HepG2 (cell line): Measurements from ENCODE around the gene OBI1.

Source experiments
- HNRNPL ChIP-seq: fragments of 200-400 bp; formaldehyde crosslinking; IDR thresholded peaks from 2 replicates; pipeline ENCODE4 v1.6.1; 2017; ENCODE audit warnings: mild to moderate bottlenecking, low read depth, low read length
- TARDBP ChIP-seq: sonication (generic); formaldehyde crosslinking; IDR thresholded peaks from 2 replicates; pipeline ENCODE4 v1.8.0; 2022; ENCODE audit warnings: mild to moderate bottlenecking, missing genetic modification reagents
- TBP ChIP-seq: sonication (generic); formaldehyde crosslinking; IDR thresholded peaks from 2 replicates; pipeline ENCODE4 v1.5.0; 2020; ENCODE audit warnings: missing genetic modification reagents
- TRIM24 ChIP-seq: sonication (generic); formaldehyde crosslinking; IDR thresholded peaks from 2 replicates; pipeline ENCODE4 v1.8.0; 2022; ENCODE audit warnings: mild to moderate bottlenecking, missing genetic modification reagents
- ZNF549 ChIP-seq: sonication (generic); formaldehyde crosslinking; IDR thresholded peaks from 2 replicates; pipeline ENCODE4 v1.5.0; 2020; ENCODE audit warnings: missing genetic modification reagents
- ZNF569 ChIP-seq: sonication (generic); formaldehyde crosslinking; IDR thresholded peaks from 2 replicates; pipeline ENCODE4 v1.5.0; 2020; ENCODE audit warnings: mild to moderate bottlenecking, missing genetic modification reagents, moderate library complexity, borderline replicate concordance
- ZNF605 ChIP-seq: sonication (generic); formaldehyde crosslinking; IDR thresholded peaks from 2 replicates; pipeline ENCODE4 v1.8.0; 2022; ENCODE audit warnings: mild to moderate bottlenecking, missing genetic modification reagents
- TF ChIP-seq, protein P1 (sequence below): sonication (generic); formaldehyde crosslinking; IDR thresholded peaks from 2 replicates; pipeline ENCODE4 v1.9.0; 2022; ENCODE audit warnings: low read depth, missing genetic modification reagents
- TF ChIP-seq, protein P2 (sequence below): IDR thresholded peaks from 2 replicates; pipeline ENCODE4 v1.6.1; 2016
- TF ChIP-seq, protein P3 (sequence below): sonication (generic); formaldehyde crosslinking; IDR thresholded peaks from 2 replicates; pipeline ENCODE4 v1.8.0; 2022; ENCODE audit warnings: mild to moderate bottlenecking, missing genetic modification reagents, moderate library complexity
- TF ChIP-seq, protein P4 (sequence below): IDR thresholded peaks from 2 replicates; pipeline ENCODE4 v1.6.1; 2016; ENCODE audit warnings: low read depth, borderline replicate concordance

DNA sequence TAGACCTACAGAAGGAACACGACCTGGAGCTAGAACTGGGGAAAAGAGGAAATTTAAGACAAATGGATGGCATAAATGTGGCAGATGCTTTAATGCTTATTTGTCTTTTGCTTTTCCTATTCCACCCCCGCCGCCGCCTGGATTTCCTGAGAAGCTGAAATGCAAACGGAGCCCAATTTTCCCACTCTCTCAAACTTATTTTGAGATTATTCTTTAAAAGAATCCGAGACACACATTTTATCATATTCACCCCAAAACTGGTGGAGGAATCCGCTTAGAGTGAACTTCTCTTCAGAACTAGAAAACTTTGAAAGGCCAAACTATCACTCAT is 61.4 kb downstream of the OBI1 start:
- TF ChIP-seq ZNF549 = no peak
- TF ChIP-seq, protein P1, sequence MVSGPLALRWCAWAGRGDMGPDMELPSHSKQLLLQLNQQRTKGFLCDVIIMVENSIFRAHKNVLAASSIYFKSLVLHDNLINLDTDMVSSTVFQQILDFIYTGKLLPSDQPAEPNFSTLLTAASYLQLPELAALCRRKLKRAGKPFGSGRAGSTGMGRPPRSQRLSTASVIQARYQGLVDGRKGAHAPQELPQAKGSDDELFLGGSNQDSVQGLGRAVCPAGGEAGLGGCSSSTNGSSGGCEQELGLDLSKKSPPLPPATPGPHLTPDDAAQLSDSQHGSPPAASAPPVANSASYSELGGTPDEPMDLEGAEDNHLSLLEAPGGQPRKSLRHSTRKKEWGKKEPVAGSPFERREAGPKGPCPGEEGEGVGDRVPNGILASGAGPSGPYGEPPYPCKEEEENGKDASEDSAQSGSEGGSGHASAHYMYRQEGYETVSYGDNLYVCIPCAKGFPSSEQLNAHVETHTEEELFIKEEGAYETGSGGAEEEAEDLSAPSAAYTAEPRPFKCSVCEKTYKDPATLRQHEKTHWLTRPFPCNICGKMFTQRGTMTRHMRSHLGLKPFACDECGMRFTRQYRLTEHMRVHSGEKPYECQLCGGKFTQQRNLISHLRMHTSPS = no peak
- no peak for TF ChIP-seq TBP (CRISPR knock-in tag)
- TF ChIP-seq HNRNPL = no peak
- TF ChIP-seq, protein P2, sequence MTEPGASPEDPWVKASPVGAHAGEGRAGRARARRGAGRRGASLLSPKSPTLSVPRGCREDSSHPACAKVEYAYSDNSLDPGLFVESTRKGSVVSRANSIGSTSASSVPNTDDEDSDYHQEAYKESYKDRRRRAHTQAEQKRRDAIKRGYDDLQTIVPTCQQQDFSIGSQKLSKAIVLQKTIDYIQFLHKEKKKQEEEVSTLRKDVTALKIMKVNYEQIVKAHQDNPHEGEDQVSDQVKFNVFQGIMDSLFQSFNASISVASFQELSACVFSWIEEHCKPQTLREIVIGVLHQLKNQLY = no peak
- no peak for TF ChIP-seq ZNF569 (CRISPR knock-in tag)
- TF ChIP-seq ZNF605 = no peak
- no peak for TF ChIP-seq TRIM24 (CRISPR knock-in tag)
- TF ChIP-seq, protein P3, sequence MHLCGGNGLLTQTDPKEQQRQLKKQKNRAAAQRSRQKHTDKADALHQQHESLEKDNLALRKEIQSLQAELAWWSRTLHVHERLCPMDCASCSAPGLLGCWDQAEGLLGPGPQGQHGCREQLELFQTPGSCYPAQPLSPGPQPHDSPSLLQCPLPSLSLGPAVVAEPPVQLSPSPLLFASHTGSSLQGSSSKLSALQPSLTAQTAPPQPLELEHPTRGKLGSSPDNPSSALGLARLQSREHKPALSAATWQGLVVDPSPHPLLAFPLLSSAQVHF = no peak
- TF ChIP-seq TARDBP (CRISPR knock-in tag) = no peak
- TF ChIP-seq, protein P4, sequence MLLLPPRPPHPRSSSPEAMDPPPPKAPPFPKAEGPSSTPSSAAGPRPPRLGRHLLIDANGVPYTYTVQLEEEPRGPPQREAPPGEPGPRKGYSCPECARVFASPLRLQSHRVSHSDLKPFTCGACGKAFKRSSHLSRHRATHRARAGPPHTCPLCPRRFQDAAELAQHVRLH (CRISPR knock-in tag) = no peak
